GM12891 (cell line): Measurements from ENCODE around the gene PBX2.

Experiments used
- POLR2A ChIP-seq: IDR thresholded peaks from 2 replicates; pipeline ENCODE4 v1.6.1; 2011; ENCODE audit warnings: low read depth, low read length, control low read depth
- POLR2AphosphoS5 ChIP-seq: IDR thresholded peaks from 2 replicates; pipeline ENCODE4 v1.6.1; 2011; ENCODE audit warnings: low read depth, low read length, control low read depth
- POU2F2 ChIP-seq: IDR thresholded peaks from 2 replicates; pipeline ENCODE4 v1.6.1; 2011; ENCODE audit warnings: low read depth, mild to moderate bottlenecking, control low read depth, low read length, moderate library complexity
- TAF1 ChIP-seq: IDR thresholded peaks from 2 replicates; pipeline ENCODE4 v1.6.1; 2011; ENCODE audit warnings: low read depth, low read length, control low read depth

DNA sequence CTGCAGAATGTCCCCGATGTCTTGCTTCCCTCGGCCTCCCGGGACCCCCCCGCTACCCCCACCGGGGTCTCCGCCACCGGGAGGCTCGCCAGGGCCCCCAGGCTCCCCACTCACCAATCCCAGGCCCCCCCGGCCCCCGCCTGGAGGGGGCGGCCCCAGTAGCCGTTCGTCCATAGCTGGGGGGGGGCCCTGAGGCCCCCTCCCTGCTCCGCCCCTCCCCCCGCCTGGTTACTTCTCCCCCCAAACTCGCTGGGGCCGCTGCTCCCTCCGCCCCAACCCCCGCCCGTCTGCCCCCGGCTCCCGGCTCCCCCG is 304 bp downstream of the PBX2 start:
- TF ChIP-seq POLR2A (no peak), TAF1 (no peak), POLR2AphosphoS5 (no peak), POU2F2 (no peak)
